Fibroblast of skin of right quadriceps (primary cell): ENCODE results near the gene GIMAP2.
"Not testable (repeated sequence)": the region's sequence is repeated elsewhere in the genome, so short reads cannot be mapped to it uniquely, and the experiment has no call there.

ENCODE experiments used
- DNase-seq: peaks from one replicate; pipeline ENCODE4 v3.0.0-alpha.2; 2013

GIMAP2 gene

GRCh38 chr7:150685219-150686029 is at the start of gene GIMAP2:
TSS of gene GIMAP2 (plus strand) at chr7:150685706. CDS start at chr7:150687060, 1,354 bp downstream.
- no peak for DNase-seq

- DNase-seq: no peak
Observed at GRCh38 chr7:150641854-150642253, 43.7 kb upstream of the GIMAP2 start.

- no peak for DNase-seq
Observed at GRCh38 chr7:150642926-150643325, 42.6 kb upstream of the GIMAP2 start.

GRCh38 chr7:150645259-150646020 is 40.1 kb upstream of the GIMAP2 start:
- no peak for DNase-seq

- no peak for DNase-seq
Observed at GRCh38 chr7:150648353-150649079, 37.0 kb upstream of the GIMAP2 start.

GRCh38 chr7:150649080-150649385 is 36.5 kb upstream of the GIMAP2 start:
- no peak for DNase-seq

- no peak for DNase-seq
Observed at GRCh38 chr7:150654692-150655091, 30.8 kb upstream of the GIMAP2 start.

- no peak for DNase-seq
Observed at GRCh38 chr7:150656047-150656446, 29.5 kb upstream of the GIMAP2 start.

- no peak for DNase-seq
Observed at GRCh38 chr7:150657526-150657925, 28.0 kb upstream of the GIMAP2 start.

GRCh38 chr7:150660939-150661613 is 24.4 kb upstream of the GIMAP2 start:
- DNase-seq: no peak

- DNase-seq: not testable (repeated sequence)
Observed at GRCh38 chr7:150662821-150663220, 22.7 kb upstream of the GIMAP2 start.

- DNase-seq: no peak
Observed at GRCh38 chr7:150663802-150664494, 21.6 kb upstream of the GIMAP2 start.

GRCh38 chr7:150665089-150665748 is 20.3 kb upstream of the GIMAP2 start:
- DNase-seq: no peak

- DNase-seq: no peak
Observed at GRCh38 chr7:150665896-150666295, 19.6 kb upstream of the GIMAP2 start.

GRCh38 chr7:150666412-150666811 is 19.1 kb upstream of the GIMAP2 start:
- DNase-seq: no peak

GRCh38 chr7:150668472-150668911 is 17.0 kb upstream of the GIMAP2 start:
- DNase-seq: no peak

GRCh38 chr7:150668977-150669376 is 16.5 kb upstream of the GIMAP2 start:
- no peak for DNase-seq

GRCh38 chr7:150671798-150672585 is 13.5 kb upstream of the GIMAP2 start:
- not testable (repeated sequence) for DNase-seq

GRCh38 chr7:150675714-150676113 is 9.8 kb upstream of the GIMAP2 start:
- DNase-seq: no peak

- DNase-seq: not testable (repeated sequence)
Observed at GRCh38 chr7:150676276-150676675, 9.2 kb upstream of the GIMAP2 start.

GRCh38 chr7:150676854-150677253 is 8.7 kb upstream of the GIMAP2 start:
- DNase-seq: not testable (repeated sequence)
